IMR-90 (cell line): Measurements from ENCODE around the gene RAD23B. TPM values are rescaled to one million over a fixed set of nuclear protein-coding genes. Genes with fewer than 3 reads are reported as not detected.

ENCODE experiments used
- ATAC-seq: fragments of 200-7000 bp; cut with Tn5 transposase; 2 replicates; pipeline ENCODE4 v1.9.1; 2020; ENCODE audit warnings: low read depth, mild to moderate bottlenecking, moderate library complexity
- BruUV-seq: library from RNA; stranded (reverse); fragments of 400-500 nt; replicated peaks from 2 replicates; lab custom pipeline; 2021; lab: Mats Ljungman, UMichigan
- CTCF ChIA-PET: fragments of 300-600 bp; formaldehyde crosslinking; extraction: SDS; loops from one replicate; lab custom pipeline; 2021; ENCODE audit warnings: antibody characterized with exemption; lab: Yijun Ruan, JAX
- POLR2A ChIA-PET: fragments of 300-600 bp; sonication (Branson Sonifier 250); formaldehyde crosslinking; loops from one replicate; lab custom pipeline; 2022; ENCODE audit warnings: antibody characterized with exemption; ENCODE audit not compliant: unreplicated experiment; lab: Charles Lee
- DNase-seq: peaks from one replicate; pipeline ENCODE4 v3.0.0; 2013
- H2AFZ ChIP-seq: replicated peaks from 2 replicates; pipeline ENCODE3; 2013; ENCODE audit warnings: low read length, mild to moderate bottlenecking; ENCODE audit not compliant: poor library complexity
- H2AK5ac ChIP-seq: 2 replicates; pipeline ENCODE4 v1.6.1; 2013; ENCODE audit warnings: low read depth, low read length, inconsistent platforms
- H2AK9ac ChIP-seq: replicated peaks from 2 replicates; pipeline ENCODE3; 2013; ENCODE audit warnings: mild to moderate bottlenecking, low read depth, low read length, moderate library complexity; ENCODE audit not compliant: poor library complexity
- H2BK120ac ChIP-seq: 2 replicates; pipeline ENCODE4 v1.6.1; 2013; ENCODE audit warnings: low read depth, low read length, inconsistent platforms
- H2BK15ac ChIP-seq: 3 replicates; pipeline ENCODE4 v1.6.1; 2013; ENCODE audit warnings: low read depth, low read length, inconsistent platforms
- H2BK20ac ChIP-seq: 2 replicates; pipeline ENCODE4 v1.6.1; 2013; ENCODE audit warnings: low read depth, mild to moderate bottlenecking, inconsistent platforms, low read length, moderate library complexity
- H2BK5ac ChIP-seq: 2 replicates; pipeline ENCODE4 v1.6.1; 2013; ENCODE audit warnings: mild to moderate bottlenecking, low read depth, low read length, inconsistent platforms; ENCODE audit not compliant: poor library complexity, severe bottlenecking
- H3K14ac ChIP-seq: replicated peaks from 2 replicates; pipeline ENCODE4 v1.6.1; 2013; ENCODE audit warnings: low read depth, low read length, inconsistent platforms
- H3K18ac ChIP-seq: 2 replicates; pipeline ENCODE4 v1.6.1; 2013; ENCODE audit warnings: low read depth, low read length, control low read depth
- H3K23ac ChIP-seq: 2 replicates; pipeline ENCODE4 v1.6.1; 2013; ENCODE audit warnings: low read depth, low read length, inconsistent platforms
- H3K27ac ChIP-seq: 2 replicates; pipeline ENCODE4 v1.5.1; 2013; ENCODE audit warnings: mild to moderate bottlenecking, control low read depth, low read length; ENCODE audit not compliant: insufficient read depth
- H3K27me3 ChIP-seq: 2 replicates; pipeline ENCODE4 v1.6.1; 2013; ENCODE audit warnings: low read length; ENCODE audit not compliant: control insufficient read depth, insufficient read depth
- H3K36me3 ChIP-seq: 2 replicates; pipeline ENCODE4 v1.6.1; 2013; ENCODE audit warnings: low read length, mixed read lengths; ENCODE audit not compliant: control insufficient read depth, insufficient read depth
- H3K4ac ChIP-seq: 2 replicates; pipeline ENCODE4 v1.6.1; 2013; ENCODE audit warnings: low read depth, low read length, inconsistent platforms
- H3K4me1 ChIP-seq: 2 replicates; pipeline ENCODE4 v1.6.1; 2013; ENCODE audit warnings: low read length, mixed read lengths; ENCODE audit not compliant: control insufficient read depth, insufficient read depth
- H3K4me2 ChIP-seq: 2 replicates; pipeline ENCODE4 v1.6.1; 2013; ENCODE audit warnings: low read depth, mild to moderate bottlenecking, control low read depth, low read length, moderate library complexity
- H3K4me3 ChIP-seq: 2 replicates; pipeline ENCODE4 v1.5.1; 2013; ENCODE audit warnings: low read depth, mild to moderate bottlenecking, control low read depth, low read length, moderate library complexity; ENCODE audit not compliant: insufficient read depth
- H3K56ac ChIP-seq: 2 replicates; pipeline ENCODE4 v1.6.1; 2013; ENCODE audit warnings: low read length, inconsistent platforms; ENCODE audit not compliant: insufficient read depth; ENCODE audit errors: extremely low read depth
- H3K79me1 ChIP-seq, 2 experiments: 2 replicates each; pipeline ENCODE4 v1.6.1; 2013; ENCODE audit warnings: low read length in 2 of 2, inconsistent platforms in 1 of 2, low read depth in 1 of 2
- H3K9ac ChIP-seq: 2 replicates; pipeline ENCODE4 v1.6.1; 2013; ENCODE audit warnings: low read depth, low read length, control low read depth
- H3K9me1 ChIP-seq: 2 replicates; pipeline ENCODE4 v1.6.1; 2013; ENCODE audit warnings: low read length, inconsistent platforms; ENCODE audit not compliant: insufficient read depth
- H3K9me3 ChIP-seq: 2 replicates; pipeline ENCODE4 v1.6.1; 2013; ENCODE audit warnings: low read length; ENCODE audit not compliant: control insufficient read depth, insufficient read depth
- H4K20me1 ChIP-seq: 2 replicates; pipeline ENCODE4 v1.6.1; 2013; ENCODE audit warnings: low read length, inconsistent platforms; ENCODE audit not compliant: insufficient read depth
- H4K5ac ChIP-seq: 2 replicates; pipeline ENCODE4 v1.6.1; 2013; ENCODE audit warnings: mild to moderate bottlenecking, low read depth, low read length, control low read depth
- H4K8ac ChIP-seq, 2 experiments: 2 replicates each; pipeline ENCODE4 v1.6.1; 2013; ENCODE audit warnings: low read depth in 2 of 2, low read length in 2 of 2, control low read depth in 1 of 2, inconsistent platforms in 1 of 2
- H4K91ac ChIP-seq: 2 replicates; pipeline ENCODE4 v1.6.1; 2013; ENCODE audit warnings: low read depth, low read length, inconsistent platforms; ENCODE audit not compliant: insufficient read depth
- CHD1 ChIP-seq: IDR thresholded peaks from 2 replicates; pipeline ENCODE4 v1.6.1; 2012; ENCODE audit warnings: low read depth, low read length, improper control_type of control experiment
- CTCF ChIP-seq: conservative IDR thresholded peaks from 2 replicates; pipeline ENCODE4 v1.5.1; 2012; ENCODE audit warnings: mild to moderate bottlenecking, low read depth, low read length, improper control_type of control experiment
- ELK1 ChIP-seq: fragments of 150-350 bp; IDR thresholded peaks from 2 replicates; pipeline ENCODE4 v1.6.1; 2016; ENCODE audit warnings: low read depth, mild to moderate bottlenecking, low read length, moderate library complexity, borderline replicate concordance
- FOS ChIP-seq: fragments of 150-350 bp; IDR thresholded peaks from 2 replicates; pipeline ENCODE4 v1.6.1; 2016; ENCODE audit warnings: low read depth, low read length
- MAFK ChIP-seq: IDR thresholded peaks from 2 replicates; pipeline ENCODE4 v1.6.1; 2012; ENCODE audit warnings: low read depth, low read length, improper control_type of control experiment
- MAZ ChIP-seq: IDR thresholded peaks from 2 replicates; pipeline ENCODE4 v1.6.1; 2012; ENCODE audit warnings: low read depth, mild to moderate bottlenecking, low read length, improper control_type of control experiment, moderate library complexity, borderline replicate concordance
- MXI1 ChIP-seq: IDR thresholded peaks from 2 replicates; pipeline ENCODE4 v1.6.1; 2012; ENCODE audit warnings: low read depth, mild to moderate bottlenecking, low read length, moderate library complexity, borderline replicate concordance
- NFE2L2 ChIP-seq: fragments of 150-350 bp; IDR thresholded peaks from 2 replicates; pipeline ENCODE4 v1.6.1; 2016; ENCODE audit warnings: low read depth, mild to moderate bottlenecking, low read length
- POLR2A ChIP-seq: IDR thresholded peaks from 2 replicates; pipeline ENCODE4 v1.6.1; 2012; ENCODE audit warnings: mild to moderate bottlenecking, low read depth, low read length
- RAD21 ChIP-seq: IDR thresholded peaks from 2 replicates; pipeline ENCODE4 v1.6.1; 2012; ENCODE audit warnings: low read length, improper control_type of control experiment
- RCOR1 ChIP-seq: IDR thresholded peaks from 2 replicates; pipeline ENCODE4 v1.6.1; 2012; ENCODE audit warnings: mild to moderate bottlenecking, low read length, improper control_type of control experiment; ENCODE audit not compliant: insufficient replicate concordance
- RFX5 ChIP-seq: IDR thresholded peaks from 2 replicates; pipeline ENCODE4 v1.8.0; 2012; ENCODE audit warnings: low read depth, mild to moderate bottlenecking, low read length, moderate library complexity
- SMC3 ChIP-seq: fragments of 150-350 bp; IDR thresholded peaks from 2 replicates; pipeline ENCODE4 v1.6.1; 2016; ENCODE audit warnings: low read depth, mild to moderate bottlenecking, antibody characterized with exemption, low read length, moderate library complexity
- USF2 ChIP-seq: fragments of 150-350 bp; IDR thresholded peaks from 2 replicates; pipeline ENCODE4 v1.6.1; 2017; ENCODE audit warnings: mild to moderate bottlenecking, antibody characterized with exemption, low read length, low read depth
- WGBS, 2 experiments: methylation state at CpG; one replicate each; pipeline versions ENCODE4 v1.1.5 to v1.1.7; 2013; ENCODE audit warnings: missing lambda C conversion rate in 2 of 2; ENCODE audit not compliant: insufficient read length in 1 of 2; ENCODE audit errors: extremely low coverage in 2 of 2; 5-methylcytosine and 5-hydroxymethylcytosine counted together
- dilution Hi-C: fragments of 300-500 bp; cut with HindIII; formaldehyde crosslinking; loops from one replicate; pipeline ENCODE4 v1.14.3; 2018; ENCODE audit warnings: low sequenced_read_pairs; ENCODE audit not compliant: unreplicated experiment
- in situ Hi-C: fragments of 300-500 bp; cut with MboI; formaldehyde crosslinking; loops from 3 replicates; pipeline ENCODE4 v1.14.3; 2019; ENCODE audit warnings: low sequenced_read_pairs, inconsistent platforms, mixed read lengths
- intact Hi-C: fragments of 100-400 bp; cut with micrococcal nuclease; formaldehyde crosslinking; loops from 2 replicates; pipeline ENCODE4 v1.10.0; 2022
- polyA plus RNA-seq, 3 experiments: library from polyadenylated mRNA; depleted of rRNA; stranded (reverse); fragments of >200 nt; gene quantifications; 2 replicates each; pipeline ENCODE4 v1.2.3, GENCODE V29; 2012; ENCODE audit warnings: low replicate concordance in 1 of 3
- total RNA-seq: library from RNA; depleted of rRNA; stranded (reverse); fragments of >200 nt; gene quantifications from 2 replicates; pipeline ENCODE4 v1.2.3, GENCODE V29; 2012

The RAD23B gene
- total and polyA plus RNA-seq, 2 of the 4 experiments (the other 2 are of a cell fraction): 126 to 148 TPM

- intact Hi-C loops: no loop called here
- Histone ChIP-seq H3K23ac (no peak overlapping the region), H2AK9ac (no peak overlapping the region), H2BK20ac (peak overlapping the region; percentile 66; the same call in 1 of the 2 replicates), H3K36me3 (no peaks in the 10 kb centered on the region), H2BK5ac (peak overlapping the region; percentile 72), H3K9me3 (no peaks in the 10 kb centered on the region), H4K20me1 (no peaks in the 10 kb centered on the region), H3K9me1 (peaks cover 16% of the 10 kb centered on the region), H2BK120ac (peak overlapping the region; percentile 66), H3K9ac (no peak overlapping the region), H3K27ac (peak overlapping the region; percentile 64; the same call in 1 of the 2 replicates), H4K5ac (peak overlapping the region; percentile 44), H2AFZ (no peak overlapping the region), H3K4me1 (peaks cover 26% of the 10 kb centered on the region), H2AK5ac (peak overlapping the region; percentile 62; the same call in 1 of the 2 replicates), H2BK15ac (peak overlapping the region; percentile 67; the same call in 2 of the 3 replicates), H3K27me3 (no peaks in the 10 kb centered on the region), H3K79me1 (peaks cover 3 to 26% of the 10 kb centered on the region in 2 experiments; a peak in 3 of 4 replicates), H3K4me3 (no peak overlapping the region), H4K91ac (peak overlapping the region; percentile 64), H3K56ac (0 out of 2 replicates have a peak overlapping the region, but pooled peaks have one; percentile 5), H3K14ac (no peak overlapping the region), H3K18ac (peak overlapping the region; percentile 55), H3K4me2 (no peak overlapping the region), H4K8ac (0 out of 4 replicates have a peak overlapping the region, but pooled peaks of 1 of the 2 experiments have one; percentile 37), H3K4ac (peak overlapping the region; percentile 31)
- DNase-seq (no peak), ATAC-seq (no peak)
- 100% methylated on average over 2 of the region's 5 CpGs; no CpG with 5 or more reads in 1 of the 2 experiments for WGBS, 2 experiments
- ChIA-PET POLR2A (no interaction called here), CTCF (interaction anchor here (1.0 kb wide), 1 partner anchor 28 kb away, joined by 3 read pairs; no protein-coding TSS in a partner anchor)
- in situ Hi-C loops: loop anchor here (25.0 kb wide), 1 partner anchor 390 kb away; no protein-coding TSS in a partner anchor
- TF ChIP-seq MAZ (no peak), CHD1 (no peak), RCOR1 (no peak), MXI1 (no peak), MAFK (no peak), POLR2A (no peak), FOS (no peak), USF2 (no peak), RAD21 (no peak), NFE2L2 (no peak), RFX5 (no peak), CTCF (no peak), SMC3 (no peak), ELK1 (no peak)
- BruUV-seq: no TSS peak
- dilution Hi-C loops: no loop called here
Measured at GRCh38 chr9:107277801-107278200, 5.3 kb upstream of the RAD23B start.
